Activated CD4-positive, alpha-beta T cell treated with anti-CD3 and anti-CD28 coated beads, Interleukin-2, Interleukin-4, amounts not matched to agents 100 ng/mL and 50 ng/mL, durations not matched to agents 16 hours and 8 hours (primary cell): ENCODE results near the gene CDC25C.
"Not testable (repeated sequence)": the region's sequence is repeated elsewhere in the genome, so short reads cannot be mapped to it uniquely, and the experiment has no call there.

Experiments used
- DNase-seq: peaks from one replicate; pipeline ENCODE4 v3.0.0-alpha.2; 2020; ENCODE audit warnings: low spot score

CDC25C gene

DNA sequence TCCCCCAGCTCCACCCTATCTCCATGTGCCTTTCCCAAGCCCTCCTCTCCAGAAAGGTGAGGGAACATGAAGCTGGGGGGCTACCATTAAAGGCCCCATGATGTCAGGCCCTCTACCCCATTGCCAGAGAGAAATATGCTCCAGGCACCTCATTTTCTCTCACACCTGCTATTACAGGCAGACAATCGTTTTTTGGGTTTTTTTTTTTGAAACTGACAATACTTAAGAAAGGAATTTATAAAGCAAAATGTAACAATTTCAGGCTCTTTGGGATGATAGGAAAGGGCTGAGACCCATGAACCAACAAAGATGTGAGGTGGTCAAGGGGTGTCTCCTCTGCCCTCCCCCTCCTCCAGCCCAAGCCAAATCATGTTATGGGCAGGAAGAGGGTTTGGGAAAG, 55.7 kb downstream of the CDC25C start:
- no peak for DNase-seq

DNA sequence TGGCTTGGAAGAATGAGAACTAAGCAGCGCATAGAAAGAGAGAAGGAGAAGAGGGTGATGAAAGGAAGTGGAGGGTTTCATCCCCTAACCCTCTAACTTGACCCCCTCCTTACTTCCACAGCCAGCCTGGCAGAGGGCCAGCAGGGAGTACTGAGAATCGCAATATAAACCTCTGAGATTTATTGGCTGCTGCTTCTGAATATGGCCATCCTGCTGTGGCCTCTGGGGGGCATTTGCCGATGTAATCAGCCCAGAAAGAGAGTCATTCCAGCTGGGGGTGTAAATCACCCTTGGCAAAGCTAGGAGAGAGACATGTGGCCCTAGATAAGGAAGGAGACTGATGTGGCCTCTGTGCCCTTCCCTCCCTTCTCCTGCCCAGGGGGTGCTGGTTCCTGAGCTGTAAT, 56.2 kb downstream of the CDC25C start:
- DNase-seq = no peak

DNA sequence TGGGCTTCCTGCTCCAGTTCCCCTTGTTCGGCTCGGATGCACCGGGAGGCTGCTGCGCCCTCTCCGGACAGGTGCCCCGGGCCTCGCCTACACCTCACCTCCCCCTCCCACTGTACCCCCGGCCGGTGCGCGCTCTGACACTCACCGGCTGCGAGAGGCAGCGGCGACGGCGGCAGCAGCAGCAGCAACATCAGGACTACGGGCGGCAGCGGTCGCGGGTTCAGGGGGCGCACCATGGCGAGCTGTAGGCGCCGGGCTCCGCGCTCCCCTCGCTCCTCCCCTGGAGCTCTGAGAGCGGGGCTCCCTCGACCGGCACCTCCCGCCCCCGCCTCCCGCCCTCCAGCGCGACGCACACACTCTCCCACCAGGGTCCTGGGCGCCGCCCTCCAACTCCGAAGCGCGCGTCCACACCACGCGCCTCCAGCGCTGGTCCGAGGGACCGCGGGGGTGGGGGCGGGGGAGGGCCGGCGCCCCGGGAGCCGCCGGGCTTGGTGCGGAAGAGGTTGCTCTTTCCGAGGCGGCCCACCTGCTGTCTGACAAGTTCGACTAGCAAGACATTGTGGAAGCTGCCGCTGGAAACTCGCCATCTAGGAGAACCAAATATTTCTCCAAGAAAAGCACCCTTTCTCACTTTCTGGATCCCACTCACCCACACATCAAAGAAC, 57.3 kb downstream of the CDC25C start, which contains the start of gene GFRA3:
GFRA3 (minus strand) TSS at position 433 of the 665 bp plus-strand sequence; CDS start at position 236, 197 bp downstream.
- no peak for DNase-seq

DNA sequence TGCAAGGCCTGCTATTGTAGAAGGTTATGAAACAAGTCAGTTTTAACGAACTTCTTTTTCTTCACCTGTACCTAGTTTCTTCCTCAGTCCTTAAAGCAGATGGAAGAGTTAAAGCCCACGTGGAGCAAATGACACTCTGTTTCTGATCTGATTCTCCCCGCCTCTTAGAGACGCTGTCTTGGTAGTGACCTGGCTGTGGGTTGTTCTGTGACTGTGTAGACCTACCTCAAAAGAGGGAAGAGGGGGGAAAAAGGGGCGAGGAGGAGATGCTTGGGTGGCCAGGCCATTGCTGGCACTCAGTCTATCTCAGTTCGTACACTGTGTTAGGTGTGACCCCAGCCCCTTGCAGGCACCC, 57.8 kb downstream of the CDC25C start:
- no peak for DNase-seq

DNA sequence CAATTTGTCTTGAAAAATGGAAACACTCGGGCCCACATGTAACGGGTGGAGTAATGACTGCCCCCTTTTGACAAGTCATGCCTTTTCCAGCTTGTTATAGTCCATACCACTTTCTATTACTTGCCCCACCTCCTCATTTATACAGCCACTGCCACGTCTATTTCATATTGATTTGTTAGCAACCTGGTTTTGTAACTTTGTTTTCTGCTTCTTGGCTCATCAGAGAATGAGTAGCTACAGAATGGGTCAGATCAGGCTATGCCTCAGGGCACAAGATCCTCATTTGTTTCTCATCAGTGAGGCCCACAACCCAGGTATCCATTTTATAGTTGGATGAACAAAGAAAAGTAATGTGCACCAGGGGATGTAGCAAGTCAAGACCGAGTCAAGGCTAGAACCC, 58.9 kb downstream of the CDC25C start:
- no peak for DNase-seq

DNA sequence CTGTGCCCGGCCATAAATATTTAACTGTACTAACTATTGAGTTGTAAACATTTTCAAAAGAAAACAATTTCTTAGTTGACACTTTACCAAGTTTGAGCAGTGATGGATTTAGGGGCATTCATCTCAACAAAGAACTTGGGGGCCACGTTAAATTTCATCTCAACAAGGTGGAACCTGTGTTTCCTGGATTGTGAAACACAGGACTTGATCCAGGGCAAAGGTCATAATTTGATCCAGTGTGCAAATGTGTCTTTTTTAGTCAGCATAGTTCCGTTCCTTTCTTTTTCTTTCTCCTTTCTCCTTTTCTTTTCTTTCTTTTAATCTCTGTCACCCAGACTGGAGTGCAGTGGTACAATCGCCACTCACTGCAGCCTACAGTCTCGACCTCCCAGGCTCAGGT, 60.3 kb downstream of the CDC25C start:
- DNase-seq = no peak

DNA sequence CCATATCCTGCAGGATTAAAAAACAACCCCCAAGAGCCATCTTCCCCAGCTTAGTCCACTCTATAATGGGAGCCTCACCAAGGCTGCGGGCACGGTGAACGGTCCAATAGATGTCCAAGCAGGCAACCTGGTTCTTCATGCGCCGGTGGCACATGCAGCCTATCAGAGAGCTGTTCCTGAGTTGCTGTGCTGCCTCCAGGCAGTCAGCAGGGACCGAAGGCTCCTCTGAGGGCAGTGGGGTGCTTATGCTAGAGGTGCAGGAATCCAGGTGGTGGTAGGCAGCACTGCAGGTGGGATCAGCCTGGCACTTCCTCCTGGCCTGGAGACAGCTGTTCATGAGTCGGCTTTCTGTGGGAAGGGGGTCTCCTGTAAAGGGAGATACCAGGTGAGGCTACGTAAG, 67.4 kb downstream of the CDC25C start:
- DNase-seq = no peak

DNA sequence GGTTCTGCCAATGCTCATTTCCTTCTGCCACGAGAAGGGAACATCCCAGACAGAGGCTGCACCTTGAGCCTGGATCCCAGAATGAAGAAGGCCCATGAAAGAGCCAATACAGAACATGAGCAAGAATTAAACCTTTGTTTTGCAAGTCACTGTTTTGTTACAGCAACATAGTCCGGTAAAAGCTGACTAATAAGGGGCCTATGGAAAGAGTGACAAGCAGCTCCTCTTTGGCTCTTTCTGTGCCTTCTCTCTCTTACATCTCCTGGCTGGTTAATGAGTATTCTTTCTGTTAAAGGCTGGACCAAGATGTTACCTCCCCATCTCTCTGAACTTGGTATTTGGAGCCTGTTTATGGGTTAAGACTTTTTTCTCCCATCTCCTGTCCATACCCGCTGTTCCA, 68.0 kb downstream of the CDC25C start:
- no peak for DNase-seq

DNA sequence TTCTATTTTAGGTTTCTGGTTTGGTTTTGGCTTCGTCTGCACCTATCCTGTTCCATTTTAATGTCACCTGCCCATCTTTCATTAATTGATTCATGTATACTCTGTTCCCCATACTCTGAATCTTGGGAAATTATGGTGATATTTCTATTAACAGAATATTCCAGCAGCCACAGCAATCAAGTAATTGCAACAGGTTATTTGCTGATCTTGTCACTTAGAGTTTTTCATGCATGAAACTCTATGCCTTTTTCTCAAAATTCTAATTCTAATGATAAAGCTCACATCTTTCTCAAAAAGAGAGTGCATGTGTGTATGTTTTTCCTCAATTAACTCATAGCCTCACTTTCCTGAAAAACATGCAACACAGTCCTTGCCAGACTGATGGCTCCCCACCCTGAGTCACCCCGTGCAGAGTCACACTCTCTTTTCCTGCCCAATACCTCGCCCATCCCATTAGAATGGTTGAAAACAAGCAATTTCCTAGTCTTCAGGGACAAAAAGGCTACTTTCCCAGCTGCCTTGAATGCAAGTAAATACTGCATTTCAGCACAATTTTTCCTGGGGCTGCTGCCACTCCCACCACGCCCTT, 72.8 kb downstream of the CDC25C start:
- no peak for DNase-seq

DNA sequence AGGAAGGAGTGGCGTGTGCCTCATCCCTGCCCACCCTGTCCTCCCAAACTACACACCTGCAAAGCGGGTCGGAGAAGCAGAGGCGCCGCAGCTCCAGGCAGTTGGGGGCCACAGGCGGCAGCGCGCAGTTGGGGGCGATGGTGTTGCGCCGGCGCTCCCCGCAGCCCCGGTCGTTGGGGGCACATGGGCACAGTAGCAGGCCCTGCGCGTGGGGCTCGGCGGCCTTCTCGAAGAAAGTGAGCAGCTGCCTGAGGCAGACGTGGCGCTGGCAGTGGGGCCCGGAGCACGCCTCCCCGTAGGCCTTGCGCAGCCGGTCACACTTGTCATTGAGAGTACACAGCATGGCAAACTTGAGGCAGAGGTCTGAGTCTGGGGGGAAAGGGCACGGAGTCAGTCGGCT, 74.0 kb downstream of the CDC25C start:
- DNase-seq = no peak

DNA sequence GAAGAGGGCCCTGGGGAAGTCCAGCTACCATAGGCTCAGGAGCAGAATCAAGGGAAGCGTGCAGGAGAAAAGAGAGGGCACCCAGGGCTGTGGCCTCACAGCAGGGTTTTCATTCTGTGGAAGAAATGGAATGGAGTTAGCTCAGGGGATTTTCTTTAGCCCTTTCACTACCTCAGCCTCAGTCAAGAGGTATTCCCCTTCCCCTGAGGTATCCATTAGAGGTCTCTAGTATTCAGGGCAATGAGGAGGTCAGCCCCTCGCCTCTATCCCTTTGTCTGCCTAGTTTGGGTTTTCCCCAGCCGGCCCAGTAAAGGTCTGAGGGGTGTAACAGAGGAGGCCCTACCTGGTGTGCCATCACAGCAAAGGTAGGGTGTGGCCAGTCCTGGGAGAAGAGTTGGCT, 78.7 kb downstream of the CDC25C start:
- DNase-seq = no peak

DNA sequence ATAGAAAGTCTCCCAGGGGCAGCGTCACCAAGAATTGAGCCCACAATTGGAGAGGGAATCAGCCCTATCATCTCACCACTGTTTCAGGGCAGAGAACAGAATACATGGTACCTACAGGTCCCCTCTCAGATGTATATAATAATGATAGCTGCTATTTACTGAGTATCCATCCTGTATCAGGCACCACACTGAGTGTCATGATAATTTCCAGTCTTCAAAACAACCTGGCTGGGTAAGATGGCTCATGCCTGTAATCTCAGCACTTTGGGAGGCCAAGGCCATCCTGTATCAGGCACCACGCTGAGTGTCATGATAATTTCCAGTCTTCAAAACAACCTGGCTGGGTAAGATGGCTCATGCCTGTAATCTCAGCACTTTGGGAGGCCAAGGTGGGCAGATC, 83.8 kb downstream of the CDC25C start:
- DNase-seq = not testable (repeated sequence)

DNA sequence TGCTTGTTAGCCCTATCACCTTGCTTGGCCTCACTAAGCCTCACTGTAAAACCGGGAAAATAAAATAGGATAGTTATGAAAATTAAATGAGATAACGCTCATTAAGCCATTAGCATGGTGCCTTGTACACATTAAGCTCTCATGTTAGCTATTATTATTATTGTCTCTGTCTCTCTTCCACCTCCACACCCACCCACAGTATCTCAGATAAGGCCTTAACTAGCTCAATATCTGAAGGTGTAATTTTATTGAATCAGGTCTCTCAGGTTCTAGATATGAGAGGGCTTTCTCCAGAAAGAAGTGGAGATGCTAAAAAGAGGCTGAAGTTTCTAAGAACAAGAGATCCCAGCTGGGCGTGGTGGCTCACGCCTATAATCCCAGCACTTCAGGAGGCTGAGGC, 84.8 kb downstream of the CDC25C start:
- DNase-seq = no peak

DNA sequence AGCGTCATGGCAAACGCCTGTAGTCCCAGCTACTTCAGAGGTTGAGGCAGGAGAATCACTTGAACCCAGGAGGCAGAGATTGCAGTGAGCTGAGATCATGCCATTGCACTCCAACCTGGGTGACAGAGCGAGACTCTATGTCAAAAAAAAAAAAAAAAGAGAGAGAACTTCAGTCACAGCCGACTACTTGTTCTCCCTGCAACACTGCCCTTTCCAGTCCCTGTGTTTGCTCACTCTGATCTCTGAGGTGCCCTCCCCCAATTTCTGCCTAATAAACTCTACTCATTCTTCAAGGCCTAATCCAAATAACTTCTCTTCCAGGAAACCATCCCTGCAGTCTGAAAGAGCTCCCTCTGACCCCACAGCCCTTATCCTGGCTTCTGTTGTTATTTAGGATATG, 85.3 kb downstream of the CDC25C start:
- DNase-seq = no peak

DNA sequence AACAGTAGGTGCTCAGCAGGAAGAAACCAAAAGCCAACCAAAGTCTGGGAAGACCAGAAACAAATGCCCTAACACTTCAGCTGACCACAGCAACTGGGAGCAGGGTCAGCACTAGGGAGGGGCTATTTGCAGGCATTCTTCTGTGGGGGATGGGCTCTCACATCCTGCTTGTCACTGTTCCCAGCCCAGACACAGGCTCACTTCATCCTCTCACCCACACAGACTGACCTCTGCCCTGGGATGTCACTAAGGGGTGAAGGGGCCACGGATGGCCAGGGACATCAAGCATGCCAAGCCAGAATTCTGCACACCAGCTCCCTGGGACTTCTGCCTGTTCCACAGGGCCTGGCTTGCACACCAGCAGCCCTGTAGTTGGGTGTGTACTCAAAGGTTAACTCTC, 85.9 kb downstream of the CDC25C start:
- no peak for DNase-seq

DNA sequence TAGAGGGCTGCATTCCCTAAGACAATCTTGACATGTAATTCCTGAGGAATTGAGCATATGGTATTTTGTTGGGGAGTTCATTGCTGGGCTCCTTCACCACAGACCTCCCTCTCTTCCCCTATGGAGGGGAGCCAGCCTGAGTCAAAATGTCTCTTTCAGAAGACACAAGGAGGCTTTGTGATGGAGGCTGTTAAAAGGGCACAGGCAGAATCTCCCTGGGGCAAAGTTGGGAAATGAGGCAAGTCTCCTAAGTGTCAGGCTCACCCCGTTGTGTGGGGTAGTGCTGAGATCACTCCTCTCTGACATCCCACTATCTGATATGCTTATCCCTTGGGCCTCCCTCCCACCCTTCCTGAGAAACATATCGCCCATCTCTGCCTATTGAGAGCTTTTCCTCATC, 87.8 kb downstream of the CDC25C start:
- no peak for DNase-seq

DNA sequence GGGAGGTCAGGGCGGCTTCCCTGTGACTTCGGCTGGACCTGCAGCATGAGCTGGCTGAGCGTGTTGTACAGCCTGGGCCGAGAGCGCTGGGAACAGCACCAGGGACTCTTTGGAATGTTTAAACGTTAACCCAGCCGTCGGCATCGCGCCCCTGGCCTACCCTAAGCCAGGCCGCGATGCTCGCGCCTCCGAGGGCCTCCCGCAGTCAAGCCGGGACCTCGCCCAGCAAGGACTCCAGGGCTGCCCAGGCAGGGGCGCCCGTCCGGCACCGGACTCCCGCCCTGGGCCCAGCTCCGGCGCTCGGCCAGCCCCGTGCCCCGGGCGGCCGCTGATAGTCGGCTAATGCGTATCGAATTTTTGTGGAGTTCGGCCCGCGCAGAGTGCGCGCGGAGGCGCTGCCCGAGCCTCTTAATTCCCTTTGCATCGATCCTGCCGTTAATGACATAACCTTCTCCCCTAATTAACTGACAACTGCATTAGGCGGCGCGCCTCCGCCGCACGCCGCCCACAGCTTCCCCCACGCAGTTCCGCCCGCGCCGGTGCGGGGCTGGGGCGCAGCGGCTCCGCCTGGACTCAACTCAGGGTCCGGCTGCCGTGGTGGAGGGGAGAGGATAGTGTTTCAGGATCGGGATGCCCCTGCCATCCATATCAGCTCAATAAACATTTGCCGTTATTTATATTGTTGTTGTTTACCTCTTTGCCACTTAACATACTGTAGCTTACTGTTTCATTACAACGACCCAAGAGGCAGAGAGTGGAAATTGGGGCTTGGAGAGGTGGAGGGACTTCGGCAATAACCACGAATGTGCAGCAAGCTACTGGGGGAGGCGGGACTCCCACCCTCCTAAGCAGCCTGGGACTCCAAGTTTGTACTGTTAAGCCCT, 89.7 kb downstream of the CDC25C start:
- no peak for DNase-seq

DNA sequence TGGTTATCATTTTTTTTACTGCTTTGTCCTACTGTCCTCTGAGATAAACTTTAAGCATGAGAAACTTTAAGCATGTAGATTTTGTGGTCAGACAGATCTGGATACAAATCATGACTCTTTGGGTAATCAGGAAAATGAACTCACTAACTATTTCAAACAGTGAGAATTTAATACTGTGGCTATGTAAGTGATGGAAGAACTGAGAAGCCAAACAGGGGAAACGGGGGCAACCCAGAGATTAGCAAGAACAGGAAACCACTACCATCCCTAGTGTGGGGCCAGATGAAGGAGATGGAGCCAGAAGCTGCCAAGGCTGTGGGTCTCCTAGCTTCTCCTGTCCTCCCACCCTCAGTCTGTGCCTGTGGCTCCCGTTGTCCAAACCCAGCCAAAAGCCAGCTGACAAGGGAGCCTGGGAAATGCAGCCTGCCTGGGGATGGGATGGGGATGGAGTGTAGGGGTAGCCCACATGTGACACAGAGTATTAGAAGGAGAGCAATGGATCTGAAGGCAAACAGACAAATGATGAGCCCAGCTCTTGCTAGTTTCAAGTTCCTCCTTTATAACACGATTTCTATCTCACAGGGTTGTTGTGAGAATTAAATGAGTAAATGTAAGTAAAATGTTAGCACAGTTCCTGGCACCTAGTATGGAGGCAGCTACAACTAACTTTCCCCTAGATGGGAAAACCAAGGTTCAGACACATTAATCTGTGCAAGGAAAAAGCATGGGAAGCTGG, 90.8 kb downstream of the CDC25C start:
- DNase-seq = no peak

DNA sequence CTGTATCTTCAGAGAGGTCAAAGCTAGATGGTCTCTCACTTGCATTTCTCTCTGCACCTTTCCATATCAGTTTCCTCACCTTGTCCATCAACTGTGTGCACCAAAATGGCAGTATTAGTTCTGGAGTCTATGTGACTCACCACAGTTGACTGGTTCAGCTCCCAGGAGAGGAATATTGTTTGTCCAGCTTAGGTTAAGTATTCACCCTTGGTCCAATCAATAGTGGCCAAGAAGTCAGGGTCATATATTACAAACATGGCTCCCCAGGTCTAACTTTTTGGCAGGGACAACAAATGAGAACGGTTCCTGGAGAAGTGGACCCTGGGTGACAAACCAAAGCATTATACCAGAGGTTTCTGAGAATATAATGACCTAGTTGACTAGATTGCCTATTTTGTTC, 93.6 kb downstream of the CDC25C start:
- no peak for DNase-seq
